Loucy (cell line): ENCODE results near the gene ARHGAP6.

Experiments used
- EZH2phosphoT487 ChIP-seq: fragments of 200-600 bp; IDR thresholded peaks from 2 replicates; pipeline ENCODE4 v1.6.1; 2018; ENCODE audit warnings: antibody characterized with exemption, mild to moderate bottlenecking, moderate library complexity, borderline replicate concordance
- TF ChIP-seq, protein P1 (sequence below): fragments of 200-600 bp; sonication (generic); conservative IDR thresholded peaks from 2 replicates; pipeline ENCODE4 v1.5.1; 2014; ENCODE audit warnings: mild to moderate bottlenecking, antibody characterized with exemption, low read length

DNA sequence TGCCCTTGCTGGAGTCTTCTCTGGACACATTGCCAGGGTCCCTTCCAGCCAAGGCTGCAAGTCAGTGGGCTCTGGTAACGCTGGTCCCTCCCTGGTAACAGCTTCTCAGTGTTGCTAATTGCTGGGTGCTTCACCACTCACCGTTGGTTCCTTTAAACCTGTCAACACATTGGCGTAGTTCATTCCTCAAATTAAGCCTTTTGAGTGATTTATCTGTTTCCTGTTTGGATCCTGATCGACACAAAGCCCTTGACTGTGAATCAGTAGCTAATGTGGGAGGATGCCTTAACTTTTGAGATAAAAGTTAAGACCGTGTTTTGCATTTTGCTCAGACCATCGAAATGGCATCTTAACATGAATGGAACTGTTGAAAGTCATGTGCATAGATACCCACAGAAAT is 246.6 kb downstream of the ARHGAP6 start:
- TF ChIP-seq, protein P1, sequence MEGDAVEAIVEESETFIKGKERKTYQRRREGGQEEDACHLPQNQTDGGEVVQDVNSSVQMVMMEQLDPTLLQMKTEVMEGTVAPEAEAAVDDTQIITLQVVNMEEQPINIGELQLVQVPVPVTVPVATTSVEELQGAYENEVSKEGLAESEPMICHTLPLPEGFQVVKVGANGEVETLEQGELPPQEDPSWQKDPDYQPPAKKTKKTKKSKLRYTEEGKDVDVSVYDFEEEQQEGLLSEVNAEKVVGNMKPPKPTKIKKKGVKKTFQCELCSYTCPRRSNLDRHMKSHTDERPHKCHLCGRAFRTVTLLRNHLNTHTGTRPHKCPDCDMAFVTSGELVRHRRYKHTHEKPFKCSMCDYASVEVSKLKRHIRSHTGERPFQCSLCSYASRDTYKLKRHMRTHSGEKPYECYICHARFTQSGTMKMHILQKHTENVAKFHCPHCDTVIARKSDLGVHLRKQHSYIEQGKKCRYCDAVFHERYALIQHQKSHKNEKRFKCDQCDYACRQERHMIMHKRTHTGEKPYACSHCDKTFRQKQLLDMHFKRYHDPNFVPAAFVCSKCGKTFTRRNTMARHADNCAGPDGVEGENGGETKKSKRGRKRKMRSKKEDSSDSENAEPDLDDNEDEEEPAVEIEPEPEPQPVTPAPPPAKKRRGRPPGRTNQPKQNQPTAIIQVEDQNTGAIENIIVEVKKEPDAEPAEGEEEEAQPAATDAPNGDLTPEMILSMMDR: no peak
- no peak for TF ChIP-seq EZH2phosphoT487
